Rectal smooth muscle tissue (tissue), 1 donor: ENCODE data around the gene FARP1.
"Not testable (repeated sequence)": the region's sequence is repeated elsewhere in the genome, so short reads cannot be mapped to it uniquely, and the experiment has no call there.

Experiments
- H3K27ac ChIP-seq: one replicate; pipeline ENCODE4 v1.7.0; 2013; ENCODE audit warnings: low read depth, low read length, inconsistent platforms
- H3K27me3 ChIP-seq: one replicate; pipeline ENCODE4 v1.7.0; 2013; ENCODE audit warnings: low read length; ENCODE audit not compliant: control insufficient read depth, insufficient read depth
- H3K36me3 ChIP-seq: one replicate; pipeline ENCODE4 v1.7.0; 2013; ENCODE audit warnings: low read length; ENCODE audit not compliant: control insufficient read depth, insufficient read depth
- H3K4me1 ChIP-seq: one replicate; pipeline ENCODE4 v1.7.0; 2013; ENCODE audit warnings: low read length; ENCODE audit not compliant: control insufficient read depth, insufficient read depth
- H3K4me3 ChIP-seq: one replicate; pipeline ENCODE4 v1.7.0; 2013; ENCODE audit warnings: low read length
- H3K9ac ChIP-seq: one replicate; pipeline ENCODE4 v1.7.0; 2013; ENCODE audit warnings: low read length

Gene FARP1

GRCh38 chr13:98406971-98407370 lies 264.1 kb downstream of the FARP1 start:
- H3K27me3 ChIP-seq: no peaks in the 10 kb centered on the region
- no peak overlapping the region for H3K4me3 ChIP-seq
- no peaks in the 10 kb centered on the region for H3K4me1 ChIP-seq
- H3K27ac ChIP-seq: no peak overlapping the region
- no peaks in the 10 kb centered on the region for H3K36me3 ChIP-seq
- no peak overlapping the region for H3K9ac ChIP-seq

GRCh38 chr13:98407575-98407974 lies 264.7 kb downstream of the FARP1 start:
- Histone ChIP-seq H3K27ac (no peak overlapping the region), H3K9ac (no peak overlapping the region), H3K4me1 (no peaks in the 10 kb centered on the region), H3K4me3 (no peak overlapping the region), H3K27me3 (no peaks in the 10 kb centered on the region), H3K36me3 (no peaks in the 10 kb centered on the region)

- H3K9ac ChIP-seq: no peak overlapping the region
- H3K4me1 ChIP-seq: no peaks in the 10 kb centered on the region
- no peak overlapping the region for H3K4me3 ChIP-seq
- peaks cover 2% of the 10 kb centered on the region for H3K36me3 ChIP-seq
- no peak overlapping the region for H3K27ac ChIP-seq
- no peaks in the 10 kb centered on the region for H3K27me3 ChIP-seq
These were observed 266.4 kb downstream of the FARP1 start for GRCh38 chr13:98409281-98409680.

GRCh38 chr13:98410612-98411011 lies 267.7 kb downstream of the FARP1 start:
- no peaks in the 10 kb centered on the region for H3K27me3 ChIP-seq
- H3K4me1 ChIP-seq: no peaks in the 10 kb centered on the region
- peaks cover 2% of the 10 kb centered on the region for H3K36me3 ChIP-seq
- no peak overlapping the region for H3K9ac ChIP-seq
- no peak overlapping the region for H3K27ac ChIP-seq
- no peak overlapping the region for H3K4me3 ChIP-seq

GRCh38 chr13:98411013-98411412 lies 268.1 kb downstream of the FARP1 start:
- Histone ChIP-seq H3K4me3 (no peak overlapping the region), H3K27me3 (no peaks in the 10 kb centered on the region), H3K4me1 (no peaks in the 10 kb centered on the region), H3K27ac (no peak overlapping the region), H3K36me3 (peaks cover 2% of the 10 kb centered on the region), H3K9ac (no peak overlapping the region)

- Histone ChIP-seq H3K27me3 (no peaks in the 10 kb centered on the region), H3K27ac (no peak overlapping the region), H3K4me3 (no peak overlapping the region), H3K4me1 (no peaks in the 10 kb centered on the region), H3K36me3 (peaks cover 2% of the 10 kb centered on the region), H3K9ac (no peak overlapping the region)
These were observed 268.8 kb downstream of the FARP1 start for GRCh38 chr13:98411617-98412265.

GRCh38 chr13:98413278-98413677 lies 270.4 kb downstream of the FARP1 start:
- not testable (repeated sequence) for H3K4me1 ChIP-seq, H3K36me3 ChIP-seq, H3K27me3 ChIP-seq, H3K9ac ChIP-seq, H3K27ac ChIP-seq, H3K4me3 ChIP-seq

GRCh38 chr13:98413796-98414195 lies 270.9 kb downstream of the FARP1 start:
- Histone ChIP-seq H3K27ac (no peak overlapping the region), H3K36me3 (peaks cover 2% of the 10 kb centered on the region), H3K9ac (no peak overlapping the region), H3K4me3 (no peak overlapping the region), H3K27me3 (no peaks in the 10 kb centered on the region), H3K4me1 (no peaks in the 10 kb centered on the region)

GRCh38 chr13:98415326-98416070 lies 272.6 kb downstream of the FARP1 start:
- H3K27ac ChIP-seq: no peak overlapping the region
- peaks cover 2% of the 10 kb centered on the region for H3K36me3 ChIP-seq
- H3K4me3 ChIP-seq: no peak overlapping the region
- no peak overlapping the region for H3K9ac ChIP-seq
- H3K27me3 ChIP-seq: no peaks in the 10 kb centered on the region
- H3K4me1 ChIP-seq: no peaks in the 10 kb centered on the region

GRCh38 chr13:98416408-98416807 lies 273.5 kb downstream of the FARP1 start:
- Histone ChIP-seq H3K9ac (no peak overlapping the region), H3K27me3 (no peaks in the 10 kb centered on the region), H3K4me1 (no peaks in the 10 kb centered on the region), H3K36me3 (peaks cover 2% of the 10 kb centered on the region), H3K27ac (no peak overlapping the region), H3K4me3 (no peak overlapping the region)

- Histone ChIP-seq H3K36me3 (no peaks in the 10 kb centered on the region), H3K4me1 (no peaks in the 10 kb centered on the region), H3K27ac (no peak overlapping the region)
These were observed 277.1 kb downstream of the FARP1 start for GRCh38 chr13:98419786-98420553.

GRCh38 chr13:98420554-98421175 lies 277.8 kb downstream of the FARP1 start:
- no peaks in the 10 kb centered on the region for H3K27me3 ChIP-seq
- no peaks in the 10 kb centered on the region for H3K4me1 ChIP-seq
- no peak overlapping the region for H3K27ac ChIP-seq
- H3K9ac ChIP-seq: no peak overlapping the region
- no peaks in the 10 kb centered on the region for H3K36me3 ChIP-seq
- no peak overlapping the region for H3K4me3 ChIP-seq

More at GRCh38 chr13:98419786-98420553, 277.1 kb downstream of the FARP1 start:
- H3K4me3 ChIP-seq: no peak overlapping the region
- H3K27me3 ChIP-seq: no peaks in the 10 kb centered on the region
- peak overlapping the region; percentile 3 for H3K9ac ChIP-seq
